Fibroblast of the aortic adventitia (primary cell): ENCODE measurements around the gene GPBAR1. TPM values are rescaled to one million over a fixed set of nuclear protein-coding genes. Genes with fewer than 3 reads are reported as not detected.
A peak's percentile ranks its signal among the peaks of the same experiment; 100 is the strongest.

Experiments used
- DNase-seq: peaks from one replicate; pipeline ENCODE4 v3.0.0-alpha.2; 2010; ENCODE audit warnings: low read depth
- H3K4me3 ChIP-seq: 2 replicates; pipeline ENCODE4 v1.5.1; 2011; ENCODE audit warnings: low read depth, mild to moderate bottlenecking, control low read depth, low read length, moderate library complexity
- CTCF ChIP-seq: IDR thresholded peaks from 2 replicates; pipeline ENCODE4 v1.5.1; 2011; ENCODE audit warnings: mild to moderate bottlenecking, low read length, control low read depth, inconsistent platforms; ENCODE audit not compliant: insufficient read depth
- total RNA-seq: library from RNA; depleted of rRNA; stranded (reverse); fragments of >200 nt; gene quantifications from 2 replicates; pipeline ENCODE4 v1.2.3, GENCODE V29; 2012; ENCODE audit warnings: low replicate concordance

The GPBAR1 gene
- total RNA-seq, 1 donor = 0.27 TPM

- no peak for DNase-seq
- TF ChIP-seq CTCF = no peak
- no peak overlapping the region for H3K4me3 ChIP-seq
Measured at GRCh38 chr2:218228366-218229090, 32.3 kb upstream of the GPBAR1 start.

GRCh38 chr2:218229239-218229638 lies 31.6 kb upstream of the GPBAR1 start:
- peak; percentile 82 for DNase-seq
- no peak for TF ChIP-seq CTCF
- H3K4me3 ChIP-seq = no peak overlapping the region

GRCh38 chr2:218229851-218230250 lies 31.0 kb upstream of the GPBAR1 start:
- TF ChIP-seq CTCF = no peak
- DNase-seq = peak; percentile 28
- H3K4me3 ChIP-seq = no peak overlapping the region

- no peak for TF ChIP-seq CTCF
- H3K4me3 ChIP-seq = no peak overlapping the region
- peak; percentile 37 for DNase-seq
Measured at GRCh38 chr2:218230882-218231281, 29.9 kb upstream of the GPBAR1 start.

GRCh38 chr2:218233543-218233942 lies 27.3 kb upstream of the GPBAR1 start:
- no peak for DNase-seq
- H3K4me3 ChIP-seq = no peak overlapping the region
- no peak for TF ChIP-seq CTCF

GRCh38 chr2:218234521-218234920 lies 26.3 kb upstream of the GPBAR1 start:
- no peak for TF ChIP-seq CTCF
- H3K4me3 ChIP-seq = no peak overlapping the region
- DNase-seq = no peak

GRCh38 chr2:218235017-218235416 lies 25.8 kb upstream of the GPBAR1 start:
- H3K4me3 ChIP-seq = no peak overlapping the region
- no peak for DNase-seq
- no peak for TF ChIP-seq CTCF
